HG03521 (cell line): ENCODE results near the gene LRRC17.

ENCODE experiments used
- ATAC-seq: cut with Tn5 transposase; IDR thresholded peaks from one replicate; pipeline ENCODE4 v1.9.1; 2021; ENCODE audit warnings: mild to moderate bottlenecking, moderate library complexity; ENCODE audit not compliant: unreplicated experiment

Gene LRRC17

GRCh38 chr7:102983602-102984001 is 70.8 kb downstream of the LRRC17 start:
- ATAC-seq: no peak

- no peak for ATAC-seq
Observed at GRCh38 chr7:102985176-102985783, 72.5 kb downstream of the LRRC17 start.

GRCh38 chr7:102988088-102988487 is 75.3 kb downstream of the LRRC17 start:
- ATAC-seq: no peak

GRCh38 chr7:102988631-102989560 is 76.1 kb downstream of the LRRC17 start:
- no peak for ATAC-seq

- ATAC-seq: no peak
Observed at GRCh38 chr7:102990642-102991041, 77.8 kb downstream of the LRRC17 start.

GRCh38 chr7:102991077-102991539 is 78.3 kb downstream of the LRRC17 start:
- no peak for ATAC-seq

- ATAC-seq: no peak
Observed at GRCh38 chr7:102991540-102992214, 78.9 kb downstream of the LRRC17 start.

GRCh38 chr7:102992509-102992937 is 79.7 kb downstream of the LRRC17 start:
- ATAC-seq: no peak

GRCh38 chr7:102992938-102993717 is 80.3 kb downstream of the LRRC17 start:
- no peak for ATAC-seq

GRCh38 chr7:102993718-102994029 is 80.9 kb downstream of the LRRC17 start:
- no peak for ATAC-seq

- no peak for ATAC-seq
Observed at GRCh38 chr7:102994567-102994966, 81.8 kb downstream of the LRRC17 start.
